Activated CD4-positive, CD25-positive, alpha-beta regulatory T cell treated with anti-CD3 and anti-CD28 coated beads, Interleukin-2, amount 50 U/mL, for 16 hours (primary cell): ENCODE data around the gene MPHOSPH10.
"Not testable (repeated sequence)": the region's sequence is repeated elsewhere in the genome, so short reads cannot be mapped to it uniquely, and the experiment has no call there.

ENCODE experiments used
- DNase-seq: peaks from one replicate; pipeline ENCODE4 v3.0.0-alpha.2; 2020; ENCODE audit warnings: low read depth, low spot score

Gene MPHOSPH10, protein sequence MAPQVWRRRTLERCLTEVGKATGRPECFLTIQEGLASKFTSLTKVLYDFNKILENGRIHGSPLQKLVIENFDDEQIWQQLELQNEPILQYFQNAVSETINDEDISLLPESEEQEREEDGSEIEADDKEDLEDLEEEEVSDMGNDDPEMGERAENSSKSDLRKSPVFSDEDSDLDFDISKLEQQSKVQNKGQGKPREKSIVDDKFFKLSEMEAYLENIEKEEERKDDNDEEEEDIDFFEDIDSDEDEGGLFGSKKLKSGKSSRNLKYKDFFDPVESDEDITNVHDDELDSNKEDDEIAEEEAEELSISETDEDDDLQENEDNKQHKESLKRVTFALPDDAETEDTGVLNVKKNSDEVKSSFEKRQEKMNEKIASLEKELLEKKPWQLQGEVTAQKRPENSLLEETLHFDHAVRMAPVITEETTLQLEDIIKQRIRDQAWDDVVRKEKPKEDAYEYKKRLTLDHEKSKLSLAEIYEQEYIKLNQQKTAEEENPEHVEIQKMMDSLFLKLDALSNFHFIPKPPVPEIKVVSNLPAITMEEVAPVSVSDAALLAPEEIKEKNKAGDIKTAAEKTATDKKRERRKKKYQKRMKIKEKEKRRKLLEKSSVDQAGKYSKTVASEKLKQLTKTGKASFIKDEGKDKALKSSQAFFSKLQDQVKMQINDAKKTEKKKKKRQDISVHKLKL

GRCh38 chr2:71130152-71130904, at the start of gene MPHOSPH10, which contains the start of gene MCEE:
TSS of gene MPHOSPH10 (plus strand) at chr2:71130634. CDS start at chr2:71130666, 32 bp downstream.
TSS of gene MCEE (minus strand) at chr2:71130229. CDS start at chr2:71130219, 10 bp downstream.
- peak; percentile 80 for DNase-seq

DNA sequence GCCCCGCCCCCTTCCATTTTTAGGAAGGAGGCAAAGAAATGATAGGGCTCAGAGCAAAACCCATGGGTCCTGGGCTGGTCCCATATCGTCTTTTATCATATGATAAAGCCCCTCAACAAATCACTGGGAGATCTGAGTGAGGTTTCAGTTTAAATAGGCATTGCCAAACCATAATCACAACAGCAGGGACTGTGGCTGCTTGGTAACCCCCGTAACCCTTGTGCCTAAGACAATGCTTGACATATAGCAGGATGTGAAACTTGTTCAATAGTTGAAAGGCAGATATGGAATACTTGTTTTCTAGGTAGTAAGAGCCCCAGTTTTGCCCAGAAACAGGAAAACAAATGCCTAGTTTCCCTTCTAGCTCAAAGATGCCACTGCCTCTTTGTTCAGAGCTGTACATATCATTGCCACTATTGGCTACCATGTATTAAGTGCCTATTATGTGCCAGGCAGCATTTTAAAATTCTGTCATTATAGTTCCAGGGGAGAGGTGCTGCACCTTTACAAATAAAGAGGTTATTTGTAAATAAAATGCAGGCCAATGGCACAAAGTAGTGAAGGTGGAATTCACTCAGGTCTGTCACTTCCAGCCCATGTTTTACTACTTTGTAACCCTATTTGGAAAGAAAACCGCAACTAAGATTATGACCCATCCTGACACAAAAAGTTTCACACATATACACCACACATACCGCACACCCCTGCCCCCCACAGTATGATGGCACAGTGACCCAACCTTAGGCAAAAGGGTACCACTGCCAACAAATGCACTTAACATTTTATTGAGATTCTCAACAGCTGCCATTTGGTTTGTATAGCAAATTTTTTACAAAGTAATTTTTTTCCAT, 47.8 kb upstream of the MPHOSPH10 start:
- no peak for DNase-seq

DNA sequence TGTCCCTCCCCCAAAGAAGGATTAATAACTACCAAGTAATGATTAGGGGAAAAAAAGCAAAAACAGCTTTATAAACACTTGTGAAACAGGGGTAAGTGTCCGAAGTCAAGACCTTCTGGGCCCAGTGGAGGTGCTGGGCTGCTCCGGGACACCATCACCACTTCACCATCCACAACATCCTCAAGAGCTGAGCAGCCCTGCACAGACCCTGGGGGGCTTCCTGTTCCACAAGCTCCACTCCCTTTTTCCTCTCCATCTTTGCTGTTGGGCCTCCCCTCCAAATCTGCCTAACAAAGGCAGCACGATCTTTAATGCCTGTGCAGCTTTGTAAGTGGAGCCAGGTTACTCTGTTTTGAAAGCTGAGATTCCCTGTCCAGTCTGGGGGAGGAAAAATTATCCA, 47.1 kb upstream of the MPHOSPH10 start:
- not testable (repeated sequence) for DNase-seq

- DNase-seq = not testable (repeated sequence)
These were observed 46.6 kb upstream of the MPHOSPH10 start for GRCh38 chr2:71083752-71084312.

- not testable (repeated sequence) for DNase-seq
These were observed 45.0 kb upstream of the MPHOSPH10 start for GRCh38 chr2:71085325-71086003.

- not testable (repeated sequence) for DNase-seq
These were observed 41.0 kb upstream of the MPHOSPH10 start for GRCh38 chr2:71089475-71089874.

GRCh38 chr2:71091808-71092207, 38.6 kb upstream of the MPHOSPH10 start:
- not testable (repeated sequence) for DNase-seq

GRCh38 chr2:71092491-71093260, 37.8 kb upstream of the MPHOSPH10 start:
- not testable (repeated sequence) for DNase-seq

- DNase-seq = no peak
These were observed 30.1 kb upstream of the MPHOSPH10 start for GRCh38 chr2:71100195-71100964.

GRCh38 chr2:71101656-71102055, 28.8 kb upstream of the MPHOSPH10 start:
- no peak for DNase-seq

- no peak for DNase-seq
These were observed 27.3 kb upstream of the MPHOSPH10 start for GRCh38 chr2:71102981-71103681.

- no peak for DNase-seq
These were observed 26.6 kb upstream of the MPHOSPH10 start for GRCh38 chr2:71103809-71104208.

DNA sequence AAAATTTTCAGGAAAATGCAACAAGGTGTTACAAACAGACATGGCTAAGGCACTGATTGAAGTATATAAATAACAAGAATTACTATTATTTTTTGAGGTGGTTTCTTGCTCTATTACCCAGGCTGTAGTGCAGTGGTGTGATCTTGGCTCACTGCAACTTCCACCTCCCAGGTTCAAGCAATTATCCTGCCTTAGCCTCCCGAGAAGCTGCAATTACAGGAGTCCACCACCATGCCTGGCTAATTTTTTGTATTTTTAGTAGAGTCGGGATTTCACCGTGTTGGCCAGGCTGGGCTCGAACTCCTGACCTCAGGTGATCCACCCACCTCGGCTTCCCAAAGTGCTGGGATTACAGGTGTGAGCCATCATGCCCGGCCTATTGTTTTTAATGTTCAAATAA, 24.0 kb upstream of the MPHOSPH10 start:
- DNase-seq = not testable (repeated sequence)

GRCh38 chr2:71108091-71108490, 22.3 kb upstream of the MPHOSPH10 start:
- DNase-seq = no peak

GRCh38 chr2:71113843-71114242, 16.6 kb upstream of the MPHOSPH10 start:
- DNase-seq = no peak

- DNase-seq = no peak
These were observed 13.4 kb upstream of the MPHOSPH10 start for GRCh38 chr2:71117063-71117462.

DNA sequence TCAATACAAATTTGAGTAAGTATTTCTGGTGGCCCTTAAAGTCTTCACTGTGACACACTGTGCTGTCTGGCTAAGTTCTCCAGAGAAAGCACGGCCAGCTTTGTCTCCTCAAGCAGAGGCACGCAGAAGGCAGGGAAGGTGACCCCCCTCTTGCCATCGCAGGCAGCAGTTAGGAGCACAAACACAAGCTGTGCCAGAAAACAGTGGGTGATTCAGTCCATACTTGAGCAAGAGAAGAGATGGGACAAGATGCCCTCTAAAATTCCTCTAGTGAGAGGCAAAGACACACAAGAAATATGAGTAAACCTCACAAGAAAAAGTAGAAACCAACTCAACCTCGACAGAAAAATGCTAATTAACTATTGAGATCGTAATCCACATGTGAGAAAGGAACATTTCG, 10.2 kb upstream of the MPHOSPH10 start:
- no peak for DNase-seq

DNA sequence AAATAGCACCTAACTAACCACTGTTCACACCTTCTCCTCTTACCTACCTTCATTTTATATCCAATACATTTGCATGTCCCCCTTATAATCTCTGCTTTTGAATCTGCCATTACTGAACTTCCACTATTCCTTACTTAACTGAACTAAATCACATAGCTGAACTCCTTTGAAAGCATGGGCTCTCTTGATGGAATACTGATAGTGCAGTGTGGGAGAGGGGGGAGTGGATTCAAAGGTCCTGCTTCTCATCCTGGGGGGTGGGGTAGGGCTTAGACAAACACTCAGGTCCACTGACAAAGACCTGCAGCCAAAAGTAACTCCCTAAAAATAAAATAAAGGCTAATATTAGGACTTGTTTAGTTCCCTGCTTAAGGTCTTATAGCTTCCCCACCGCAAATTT, 9.0 kb upstream of the MPHOSPH10 start:
- DNase-seq = no peak
